Measurements from ENCODE around the gene ZNF564. TPM values are rescaled to one million over a fixed set of nuclear protein-coding genes. Genes with fewer than 3 reads are reported as not detected.

ZNF564 gene
- total RNA-seq, 1 experiment from 2014 or later, result 6.1 TPM

- Histone ChIP-seq H3K27me3 (ENCODE audit: insufficient read depth, low read length) (no peaks in the 10 kb centered on the region), H3K27ac (ENCODE audit: low read depth, low read length) (no peak overlapping the region), H3K36me3 (ENCODE audit: control insufficient read depth in 1 of 2, insufficient read depth in 2 of 2, low read length in 2 of 2) (peaks cover 15 to 27% of the 10 kb centered on the region in 2 experiments), H3K9me2 (ENCODE audit: insufficient read depth) (no peaks in the 10 kb centered on the region), H3K79me2 (ENCODE audit: insufficient read depth, low read length) (no peaks in the 10 kb centered on the region), H3K4me1 (ENCODE audit: control insufficient read depth in 1 of 2, insufficient read depth in 2 of 2, low read length in 2 of 2) (no peaks in the 10 kb centered on the region), H4K20me1 (ENCODE audit: insufficient read depth) (no peaks in the 10 kb centered on the region), H3K9ac (ENCODE audit: low read length) (no peak overlapping the region), H3K4me3 (replicated peaks in 1 of 2; ENCODE audit: low read depth in 1 of 2, low read length in 2 of 2) (no peak overlapping the region), H2AFZ (ENCODE audit: low read depth, low read length, poor library complexity, severe bottlenecking) (no peak overlapping the region), H3K4me2 (ENCODE audit: low read length) (no peak overlapping the region), H3K9me3 (ENCODE audit: control insufficient read depth in 1 of 2, insufficient read depth in 1 of 2, low read depth in 1 of 2, low read length in 2 of 2) (peaks cover 63 to 88% of the 10 kb centered on the region in 2 experiments; a peak in 3 of 4 replicates)
- POLR2A ChIA-PET, result no interaction called here
- no peak for DNase-seq (ENCODE audit: low read depth, low spot score)
- CTCF ChIA-PET, result no interaction called here
- no TSS peak for BruUV-seq (replicated peaks)
- intact Hi-C loops (cut with micrococcal nuclease), result no loop called here
- ATAC-seq, result no peak
- TF ChIP-seq CBX3 (IDR thresholded peaks at IDR 0.05; ENCODE audit: low read depth), result peak; percentile 44; the same call in 1 of the 2 replicates
- TF ChIP-seq, protein P1, sequence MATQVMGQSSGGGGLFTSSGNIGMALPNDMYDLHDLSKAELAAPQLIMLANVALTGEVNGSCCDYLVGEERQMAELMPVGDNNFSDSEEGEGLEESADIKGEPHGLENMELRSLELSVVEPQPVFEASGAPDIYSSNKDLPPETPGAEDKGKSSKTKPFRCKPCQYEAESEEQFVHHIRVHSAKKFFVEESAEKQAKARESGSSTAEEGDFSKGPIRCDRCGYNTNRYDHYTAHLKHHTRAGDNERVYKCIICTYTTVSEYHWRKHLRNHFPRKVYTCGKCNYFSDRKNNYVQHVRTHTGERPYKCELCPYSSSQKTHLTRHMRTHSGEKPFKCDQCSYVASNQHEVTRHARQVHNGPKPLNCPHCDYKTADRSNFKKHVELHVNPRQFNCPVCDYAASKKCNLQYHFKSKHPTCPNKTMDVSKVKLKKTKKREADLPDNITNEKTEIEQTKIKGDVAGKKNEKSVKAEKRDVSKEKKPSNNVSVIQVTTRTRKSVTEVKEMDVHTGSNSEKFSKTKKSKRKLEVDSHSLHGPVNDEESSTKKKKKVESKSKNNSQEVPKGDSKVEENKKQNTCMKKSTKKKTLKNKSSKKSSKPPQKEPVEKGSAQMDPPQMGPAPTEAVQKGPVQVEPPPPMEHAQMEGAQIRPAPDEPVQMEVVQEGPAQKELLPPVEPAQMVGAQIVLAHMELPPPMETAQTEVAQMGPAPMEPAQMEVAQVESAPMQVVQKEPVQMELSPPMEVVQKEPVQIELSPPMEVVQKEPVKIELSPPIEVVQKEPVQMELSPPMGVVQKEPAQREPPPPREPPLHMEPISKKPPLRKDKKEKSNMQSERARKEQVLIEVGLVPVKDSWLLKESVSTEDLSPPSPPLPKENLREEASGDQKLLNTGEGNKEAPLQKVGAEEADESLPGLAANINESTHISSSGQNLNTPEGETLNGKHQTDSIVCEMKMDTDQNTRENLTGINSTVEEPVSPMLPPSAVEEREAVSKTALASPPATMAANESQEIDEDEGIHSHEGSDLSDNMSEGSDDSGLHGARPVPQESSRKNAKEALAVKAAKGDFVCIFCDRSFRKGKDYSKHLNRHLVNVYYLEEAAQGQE (IDR thresholded peaks at IDR 0.05; ENCODE audit: low read depth), result no peak
- peak; percentile 96 for TF ChIP-seq ZNF274 (IDR thresholded peaks at IDR 0.05; ENCODE audit: low read depth, low read length)
- TF ChIP-seq RAD21 (IDR thresholded peaks at IDR 0.05; ENCODE audit: low read depth), result no peak
- TF ChIP-seq, protein P2, sequence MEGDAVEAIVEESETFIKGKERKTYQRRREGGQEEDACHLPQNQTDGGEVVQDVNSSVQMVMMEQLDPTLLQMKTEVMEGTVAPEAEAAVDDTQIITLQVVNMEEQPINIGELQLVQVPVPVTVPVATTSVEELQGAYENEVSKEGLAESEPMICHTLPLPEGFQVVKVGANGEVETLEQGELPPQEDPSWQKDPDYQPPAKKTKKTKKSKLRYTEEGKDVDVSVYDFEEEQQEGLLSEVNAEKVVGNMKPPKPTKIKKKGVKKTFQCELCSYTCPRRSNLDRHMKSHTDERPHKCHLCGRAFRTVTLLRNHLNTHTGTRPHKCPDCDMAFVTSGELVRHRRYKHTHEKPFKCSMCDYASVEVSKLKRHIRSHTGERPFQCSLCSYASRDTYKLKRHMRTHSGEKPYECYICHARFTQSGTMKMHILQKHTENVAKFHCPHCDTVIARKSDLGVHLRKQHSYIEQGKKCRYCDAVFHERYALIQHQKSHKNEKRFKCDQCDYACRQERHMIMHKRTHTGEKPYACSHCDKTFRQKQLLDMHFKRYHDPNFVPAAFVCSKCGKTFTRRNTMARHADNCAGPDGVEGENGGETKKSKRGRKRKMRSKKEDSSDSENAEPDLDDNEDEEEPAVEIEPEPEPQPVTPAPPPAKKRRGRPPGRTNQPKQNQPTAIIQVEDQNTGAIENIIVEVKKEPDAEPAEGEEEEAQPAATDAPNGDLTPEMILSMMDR (IDR thresholded peaks at IDR 0.05 in 2 of 3, conservative IDR thresholded peaks at IDR 0.05 in 1 of 3; ENCODE audit: borderline replicate concordance in 1 of 3, insufficient read depth in 1 of 3, low read depth in 2 of 3, low read length in 2 of 3), result no peak
- TF ChIP-seq EZH2phosphoT487 (IDR thresholded peaks at IDR 0.05; ENCODE audit: borderline replicate concordance), result no peak
- TF ChIP-seq ELF1 (IDR thresholded peaks at IDR 0.05; ENCODE audit: borderline replicate concordance, low read depth), result no peak
- TF ChIP-seq SIN3A (IDR thresholded peaks at IDR 0.05; ENCODE audit: low read depth), result no peak
- TF ChIP-seq, protein P3, sequence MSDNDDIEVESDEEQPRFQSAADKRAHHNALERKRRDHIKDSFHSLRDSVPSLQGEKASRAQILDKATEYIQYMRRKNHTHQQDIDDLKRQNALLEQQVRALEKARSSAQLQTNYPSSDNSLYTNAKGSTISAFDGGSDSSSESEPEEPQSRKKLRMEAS (IDR thresholded peaks at IDR 0.05), result no peak
- TF ChIP-seq ATF3 (IDR thresholded peaks at IDR 0.05), result no peak
- RAD21 ChIA-PET (ENCODE audit: low non-redundant PET in 1 of 2, low total read pairs in 2 of 2, uncharacterized antibody in 2 of 2, unreplicated experiment in 2 of 2), result no interaction called here
Measured at GRCh38 chr19:12527034-12527836, 24.0 kb downstream of the ZNF564 start.
